DMS79 treated with DMSO at 0.1 percent for 48 hours (cell line): Measurements from ENCODE around the gene FLVCR2.
A peak's percentile ranks its signal among the peaks of the same experiment; 100 is the strongest.
"Not testable (repeated sequence)": the region's sequence is repeated elsewhere in the genome, so short reads cannot be mapped to it uniquely, and the experiment has no call there.

Experiments used
- DNase-seq: peaks from one replicate; lab custom pipeline; 2025; lab: John Stamatoyannopoulos, UW

FLVCR2 gene

GRCh38 chr14:75662966-75663365, 84.5 kb downstream of the FLVCR2 start:
- no peak for DNase-seq

- DNase-seq = no peak
Observed at GRCh38 chr14:75667099-75667765, 88.8 kb downstream of the FLVCR2 start.

- DNase-seq = no peak
Observed at GRCh38 chr14:75672605-75673192, 94.3 kb downstream of the FLVCR2 start.

GRCh38 chr14:75673345-75674035, 95.1 kb downstream of the FLVCR2 start:
- DNase-seq = no peak

- peak; percentile 84 for DNase-seq
Observed at GRCh38 chr14:75675265-75675960, 97.0 kb downstream of the FLVCR2 start.

GRCh38 chr14:75685910-75686309, 107.5 kb downstream of the FLVCR2 start:
- no peak for DNase-seq

GRCh38 chr14:75689012-75689411, 110.6 kb downstream of the FLVCR2 start:
- no peak for DNase-seq

GRCh38 chr14:75690010-75690409, 111.6 kb downstream of the FLVCR2 start:
- no peak for DNase-seq

- not testable (repeated sequence) for DNase-seq
Observed at GRCh38 chr14:75695025-75695424, 116.6 kb downstream of the FLVCR2 start.

- no peak for DNase-seq
Observed at GRCh38 chr14:75697386-75697785, 119.0 kb downstream of the FLVCR2 start.
